Measurements from ENCODE around the gene ACTL6B.
"Not testable (repeated sequence)": the region's sequence is repeated elsewhere in the genome, so short reads cannot be mapped to it uniquely, and the experiment has no call there.

Gene ACTL6B

GRCh38 chr7:100671353-100672327 is 15.4 kb upstream of the ACTL6B start:
- Histone ChIP-seq H2AK5ac (ENCODE audit: low read length, severe bottlenecking) (no peak overlapping the region), H3K36me3 (ENCODE audit: control insufficient read depth in 1 of 2, insufficient read depth in 2 of 2, low read depth in 1 of 2, low read length in 2 of 2) (peaks cover 3 to 4% of the 10 kb centered on the region in 2 experiments), H3K9me3 (ENCODE audit: control insufficient read depth, low read length) (no peaks in the 10 kb centered on the region), H3K4ac (ENCODE audit: low read depth in 1 of 2, low read length in 2 of 2) (no peak overlapping the region), H4K8ac (ENCODE audit: low read length) (no peak overlapping the region), H3K4me2 (ENCODE audit: low read length, poor library complexity, severe bottlenecking) (no peak overlapping the region), H3K9ac (ENCODE audit: low read length) (no peak overlapping the region), H2BK5ac (ENCODE audit: low read depth, low read length, poor library complexity, severe bottlenecking) (no peak overlapping the region), H2BK15ac (ENCODE audit: low read depth, poor library complexity, severe bottlenecking) (no peak overlapping the region), H3K27me3 (ENCODE audit: control insufficient read depth in 1 of 2, insufficient read depth in 1 of 2, low read length in 2 of 2) (no peaks in the 10 kb centered on the region), H3K27ac (ENCODE audit: low read length, poor library complexity, severe bottlenecking) (no peak overlapping the region), H3K4me1 (ENCODE audit: control insufficient read depth, insufficient read depth, low read depth, low read length) (peaks cover 8% of the 10 kb centered on the region), H3K23ac (ENCODE audit: low read length in 2 of 2) (no peak overlapping the region), H4K91ac (ENCODE audit: low read length) (no peak overlapping the region), H2BK120ac (ENCODE audit: low read depth, low read length) (no peak overlapping the region), H3K14ac (ENCODE audit: low read length in 2 of 2) (no peak overlapping the region), H3K18ac (ENCODE audit: low read depth in 1 of 2, low read length in 2 of 2) (no peak overlapping the region), H3K79me1 (replicated peaks; ENCODE audit: low read length, poor library complexity, severe bottlenecking) (no peaks in the 10 kb centered on the region), H3K4me3 (ENCODE audit: insufficient read depth in 1 of 2, low read depth in 1 of 2, low read length in 2 of 2) (no peak overlapping the region), H2AFZ (ENCODE audit: low read depth, low read length) (no peak overlapping the region), H2BK12ac (ENCODE audit: low read length in 2 of 2) (no peak overlapping the region)
- WGBS, result 91% methylated on average over 18 of the region's 18 CpGs
- DNase-seq, result no peak

GRCh38 chr7:100670074-100670473 is 13.8 kb upstream of the ACTL6B start:
- no peak overlapping the region for H3K4me3 ChIP-seq (ENCODE audit: insufficient read depth in 1 of 2, low read depth in 1 of 2, low read length in 2 of 2)
- H3K27me3 ChIP-seq (ENCODE audit: control insufficient read depth in 1 of 2, insufficient read depth in 1 of 2, low read length in 2 of 2), result no peaks in the 10 kb centered on the region
- no peak overlapping the region for H3K4me2 ChIP-seq (ENCODE audit: low read length, poor library complexity, severe bottlenecking)
- H2BK15ac ChIP-seq (ENCODE audit: low read depth, poor library complexity, severe bottlenecking), result no peak overlapping the region
- H3K27ac ChIP-seq (ENCODE audit: low read length, poor library complexity, severe bottlenecking), result no peak overlapping the region
- no peaks in the 10 kb centered on the region for H3K9me3 ChIP-seq (ENCODE audit: control insufficient read depth, low read length)
- H3K14ac ChIP-seq (ENCODE audit: low read length in 2 of 2), result no peak overlapping the region
- H2AK5ac ChIP-seq (ENCODE audit: low read length, severe bottlenecking), result no peak overlapping the region
- H4K91ac ChIP-seq (ENCODE audit: low read length), result no peak overlapping the region
- no peak overlapping the region for H3K18ac ChIP-seq (ENCODE audit: low read depth in 1 of 2, low read length in 2 of 2)
- H3K4me1 ChIP-seq (ENCODE audit: control insufficient read depth, insufficient read depth, low read depth, low read length), result no peaks in the 10 kb centered on the region
- H3K4ac ChIP-seq (ENCODE audit: low read depth in 1 of 2, low read length in 2 of 2), result no peak overlapping the region
- H2BK120ac ChIP-seq (ENCODE audit: low read depth, low read length), result no peak overlapping the region
- no peak overlapping the region for H4K8ac ChIP-seq (ENCODE audit: low read length)
- no peak overlapping the region for H2AFZ ChIP-seq (ENCODE audit: low read depth, low read length)
- H3K36me3 ChIP-seq (ENCODE audit: control insufficient read depth in 1 of 2, insufficient read depth in 2 of 2, low read depth in 1 of 2, low read length in 2 of 2), result no peaks in the 10 kb centered on the region
- no peak overlapping the region for H3K9ac ChIP-seq (ENCODE audit: low read length)
- no peak for DNase-seq
- no peak overlapping the region for H3K23ac ChIP-seq (ENCODE audit: low read length in 2 of 2)
- H3K79me1 ChIP-seq (replicated peaks; ENCODE audit: low read length, poor library complexity, severe bottlenecking), result no peaks in the 10 kb centered on the region
- no peak overlapping the region for H2BK5ac ChIP-seq (ENCODE audit: low read depth, low read length, poor library complexity, severe bottlenecking)
- no peak overlapping the region for H2BK12ac ChIP-seq (ENCODE audit: low read length in 2 of 2)
- WGBS, result 90% methylated on average over 3 of the region's 8 CpGs

- not testable (repeated sequence) for H3K27me3 ChIP-seq (ENCODE audit: control insufficient read depth in 1 of 2, insufficient read depth in 1 of 2, low read length in 2 of 2); H2AFZ ChIP-seq (ENCODE audit: low read depth, low read length); H3K4me1 ChIP-seq (ENCODE audit: control insufficient read depth, insufficient read depth, low read depth, low read length); H3K9me3 ChIP-seq (ENCODE audit: control insufficient read depth, low read length); H2AK5ac ChIP-seq (ENCODE audit: low read length, severe bottlenecking); H3K27ac ChIP-seq (ENCODE audit: low read length, poor library complexity, severe bottlenecking); DNase-seq; H2BK15ac ChIP-seq (ENCODE audit: low read depth, poor library complexity, severe bottlenecking); H3K4me2 ChIP-seq (ENCODE audit: low read length, poor library complexity, severe bottlenecking); H3K79me1 ChIP-seq (replicated peaks; ENCODE audit: low read length, poor library complexity, severe bottlenecking); H3K18ac ChIP-seq (ENCODE audit: low read depth in 1 of 2, low read length in 2 of 2); H2BK5ac ChIP-seq (ENCODE audit: low read depth, low read length, poor library complexity, severe bottlenecking); H2BK120ac ChIP-seq (ENCODE audit: low read depth, low read length); H3K9ac ChIP-seq (ENCODE audit: low read length); H4K91ac ChIP-seq (ENCODE audit: low read length); H2BK12ac ChIP-seq (ENCODE audit: low read length in 2 of 2); H3K4ac ChIP-seq (ENCODE audit: low read depth in 1 of 2, low read length in 2 of 2); H3K4me3 ChIP-seq (ENCODE audit: insufficient read depth in 1 of 2, low read depth in 1 of 2, low read length in 2 of 2); H4K8ac ChIP-seq (ENCODE audit: low read length); H3K14ac ChIP-seq (ENCODE audit: low read length in 2 of 2); H3K36me3 ChIP-seq (ENCODE audit: control insufficient read depth in 1 of 2, insufficient read depth in 2 of 2, low read depth in 1 of 2, low read length in 2 of 2); H3K23ac ChIP-seq (ENCODE audit: low read length in 2 of 2)
- WGBS, result 91% methylated on average over 8 of the region's 12 CpGs
These were observed 12.9 kb upstream of the ACTL6B start for GRCh38 chr7:100669106-100669505.

- Histone ChIP-seq H4K8ac (ENCODE audit: low read length) (no peak overlapping the region), H2BK12ac (ENCODE audit: low read length in 2 of 2) (no peak overlapping the region), H3K23ac (ENCODE audit: low read length in 2 of 2) (no peak overlapping the region), H2BK5ac (ENCODE audit: low read depth, low read length, poor library complexity, severe bottlenecking) (no peak overlapping the region), H3K9ac (ENCODE audit: low read length) (no peak overlapping the region), H2BK120ac (ENCODE audit: low read depth, low read length) (no peak overlapping the region), H3K14ac (ENCODE audit: low read length in 2 of 2) (no peak overlapping the region), H3K4me1 (ENCODE audit: control insufficient read depth, insufficient read depth, low read depth, low read length) (no peaks in the 10 kb centered on the region), H2AFZ (ENCODE audit: low read depth, low read length) (no peak overlapping the region), H2AK5ac (ENCODE audit: low read length, severe bottlenecking) (no peak overlapping the region), H3K18ac (ENCODE audit: low read depth in 1 of 2, low read length in 2 of 2) (no peak overlapping the region), H4K91ac (ENCODE audit: low read length) (no peak overlapping the region), H3K4me2 (ENCODE audit: low read length, poor library complexity, severe bottlenecking) (no peak overlapping the region), H2BK15ac (ENCODE audit: low read depth, poor library complexity, severe bottlenecking) (no peak overlapping the region), H3K36me3 (ENCODE audit: control insufficient read depth in 1 of 2, insufficient read depth in 2 of 2, low read depth in 1 of 2, low read length in 2 of 2) (no peaks in the 10 kb centered on the region), H3K27me3 (ENCODE audit: control insufficient read depth in 1 of 2, insufficient read depth in 1 of 2, low read length in 2 of 2) (peaks cover 0 to 1% of the 10 kb centered on the region in 2 experiments), H3K9me3 (ENCODE audit: control insufficient read depth, low read length) (no peaks in the 10 kb centered on the region), H3K27ac (ENCODE audit: low read length, poor library complexity, severe bottlenecking) (no peak overlapping the region), H3K4me3 (ENCODE audit: insufficient read depth in 1 of 2, low read depth in 1 of 2, low read length in 2 of 2) (no peak overlapping the region), H3K4ac (ENCODE audit: low read depth in 1 of 2, low read length in 2 of 2) (no peak overlapping the region), H3K79me1 (replicated peaks; ENCODE audit: low read length, poor library complexity, severe bottlenecking) (no peaks in the 10 kb centered on the region)
- 100% methylated on average over 1 of the region's 2 CpGs for WGBS
- DNase-seq, result no peak
These were observed 11.8 kb upstream of the ACTL6B start for GRCh38 chr7:100668069-100668449.
